ENCODE data around the gene QDPR.

Gene QDPR

GRCh38 chr4:17514865-17515264 is 3.0 kb upstream of the QDPR start, which contains the start of gene CLRN2:
CLRN2 (plus strand) TSS chr4:17515165; CDS start chr4:17515267, 102 bp downstream.
- Histone ChIP-seq H3K36me3 (no peaks in the 10 kb centered on the region), H3K27ac (no peak within 1 kb of the TSS), H3K4me3 (ENCODE audit: low read depth, low read length) (no peak within 1 kb of the TSS), H3K27me3 (ENCODE audit: insufficient read depth, low read depth, severe bottlenecking) (no peaks in the 10 kb centered on the region), H3K9me3 (ENCODE audit: severe bottlenecking) (no peaks in the 10 kb centered on the region)
- no peak for DNase-seq
- TF ChIP-seq CTCF (IDR thresholded peaks at IDR 0.05; ENCODE audit: low read depth, low read length) = no peak

- no peak for DNase-seq
- no peaks in the 10 kb centered on the region for H3K9me3 ChIP-seq (ENCODE audit: severe bottlenecking)
These were observed 1.2 kb upstream of the QDPR start for GRCh38 chr4:17512973-17513665.

GRCh38 chr4:17511509-17511949 is 361 bp downstream of the QDPR start:
- Histone ChIP-seq H3K4me3 (ENCODE audit: low read depth, low read length) (peak overlapping the region; percentile 55), H3K27me3 (ENCODE audit: insufficient read depth, low read depth, severe bottlenecking) (no peaks in the 10 kb centered on the region), H3K27ac (peak overlapping the region; percentile 54; the same call in 1 of the 2 replicates), H3K36me3 (peaks cover 5% of the 10 kb centered on the region), H3K9me3 (ENCODE audit: severe bottlenecking) (no peaks in the 10 kb centered on the region)
- peak; percentile 41 for DNase-seq
- TF ChIP-seq CTCF (IDR thresholded peaks at IDR 0.05; ENCODE audit: low read depth, low read length) = no peak

More at GRCh38 chr4:17512973-17513665, 1.2 kb upstream of the QDPR start:
- H3K36me3 ChIP-seq = peaks cover 2% of the 10 kb centered on the region; the same call in 1 of the 2 replicates
- no peak for TF ChIP-seq CTCF (IDR thresholded peaks at IDR 0.05; ENCODE audit: low read depth, low read length)
- H3K4me3 ChIP-seq (ENCODE audit: low read depth, low read length) = no peak overlapping the region
- no peak overlapping the region for H3K27ac ChIP-seq
- no peaks in the 10 kb centered on the region for H3K27me3 ChIP-seq (ENCODE audit: insufficient read depth, low read depth, severe bottlenecking)

GRCh38 chr4:17511051-17511450 is 839 bp downstream of the QDPR start:
- Histone ChIP-seq H3K36me3 (peaks cover 9% of the 10 kb centered on the region), H3K27me3 (ENCODE audit: insufficient read depth, low read depth, severe bottlenecking) (no peaks in the 10 kb centered on the region), H3K27ac (no peak overlapping the region), H3K4me3 (ENCODE audit: low read depth, low read length) (peak overlapping the region; percentile 55; the same call in 1 of the 2 replicates), H3K9me3 (ENCODE audit: severe bottlenecking) (no peaks in the 10 kb centered on the region)
- no peak for DNase-seq
- TF ChIP-seq CTCF (IDR thresholded peaks at IDR 0.05; ENCODE audit: low read depth, low read length) = no peak

- Histone ChIP-seq H3K4me3 (ENCODE audit: low read depth, low read length) (no peak overlapping the region), H3K36me3 (peaks cover 9% of the 10 kb centered on the region), H3K27ac (no peak overlapping the region), H3K9me3 (ENCODE audit: severe bottlenecking) (no peaks in the 10 kb centered on the region), H3K27me3 (ENCODE audit: insufficient read depth, low read depth, severe bottlenecking) (no peaks in the 10 kb centered on the region)
- no peak for DNase-seq
- TF ChIP-seq CTCF (IDR thresholded peaks at IDR 0.05; ENCODE audit: low read depth, low read length) = no peak
These were observed 1.3 kb downstream of the QDPR start for GRCh38 chr4:17510582-17510981.
